Heart left ventricle (tissue), 13 donors: ENCODE measurements around the gene CHST9.

Source experiments
- POLR2A ChIP-seq, 2 donors: fragments of 450-650 bp; IDR thresholded peaks; one replicate each; pipeline ENCODE4 v1.6.1; 2017; ENCODE audit warnings: antibody characterized with exemption in 2 of 2, mild to moderate bottlenecking in 2 of 2, moderate library complexity in 2 of 2
- TF ChIP-seq, protein P1 (sequence below), 12 donors: fragments of 200-600 bp; sonication (generic) in 4 of 12; IDR thresholded peaks; one replicate each; pipeline versions ENCODE4 v1.5.0 to v1.8.0; 2018 to 2022; ENCODE audit warnings: antibody characterized with exemption in 12 of 12, mild to moderate bottlenecking in 5 of 12
- donor health status: ischemic (EF 13 %, LVEDD 7.1; RV severe dilation, severe dysfunction).
- donor health status: DM: no; HTN: yes; CAD: no.
- donor health status: DM: no; HTN: no; CAD: no.
- donor health status: ischemic (EF 25% LVEDD 6.9; RV normal size, moderate dysfunction).
- donor health status: ischemic (EF 25% LVEDD 5.7; RV mildly dilated, moderate dysfunction).
- donor health status: ischemic (EF 35%, LVEDD 5.7; RV mildly dilated, moderate dysfunction).
- donor health status: nonischemic (EF 11% LVEDD 7.7; RV severe dilation, severe dysfunction).
- donor health status: DM: yes; HTN: yes; CAD: no.
- donor health status: PGD.
- donor health status: ischemic (EF 29% LVEDD 5.4; RV normal size, mild dysfunction).
- donor health status: nonischemic (EF 23%, LVEDD 6.1; RV moderate dilation, normal function).

GRCh38 chr18:26863122-26863879 lies 321.8 kb downstream of the CHST9 start:
- TF ChIP-seq, protein P1, sequence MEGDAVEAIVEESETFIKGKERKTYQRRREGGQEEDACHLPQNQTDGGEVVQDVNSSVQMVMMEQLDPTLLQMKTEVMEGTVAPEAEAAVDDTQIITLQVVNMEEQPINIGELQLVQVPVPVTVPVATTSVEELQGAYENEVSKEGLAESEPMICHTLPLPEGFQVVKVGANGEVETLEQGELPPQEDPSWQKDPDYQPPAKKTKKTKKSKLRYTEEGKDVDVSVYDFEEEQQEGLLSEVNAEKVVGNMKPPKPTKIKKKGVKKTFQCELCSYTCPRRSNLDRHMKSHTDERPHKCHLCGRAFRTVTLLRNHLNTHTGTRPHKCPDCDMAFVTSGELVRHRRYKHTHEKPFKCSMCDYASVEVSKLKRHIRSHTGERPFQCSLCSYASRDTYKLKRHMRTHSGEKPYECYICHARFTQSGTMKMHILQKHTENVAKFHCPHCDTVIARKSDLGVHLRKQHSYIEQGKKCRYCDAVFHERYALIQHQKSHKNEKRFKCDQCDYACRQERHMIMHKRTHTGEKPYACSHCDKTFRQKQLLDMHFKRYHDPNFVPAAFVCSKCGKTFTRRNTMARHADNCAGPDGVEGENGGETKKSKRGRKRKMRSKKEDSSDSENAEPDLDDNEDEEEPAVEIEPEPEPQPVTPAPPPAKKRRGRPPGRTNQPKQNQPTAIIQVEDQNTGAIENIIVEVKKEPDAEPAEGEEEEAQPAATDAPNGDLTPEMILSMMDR (IDR thresholded peaks at IDR 0.05), result no peak
- TF ChIP-seq POLR2A (IDR thresholded peaks at IDR 0.05), result no peak
